HepG2 (cell line): ENCODE measurements around the gene OSBPL2.

Experiments
- ATF2 ChIP-seq: sonication (generic); formaldehyde crosslinking; IDR thresholded peaks from 2 replicates; pipeline ENCODE4 v1.4.0; 2020; ENCODE audit warnings: missing genetic modification reagents
- CTCF ChIP-seq: sonication (generic); formaldehyde crosslinking; IDR thresholded peaks from 2 replicates; pipeline ENCODE4 v1.5.0; 2020; ENCODE audit warnings: mild to moderate bottlenecking, missing genetic modification reagents, moderate library complexity
- KDM1A ChIP-seq: IDR thresholded peaks from 2 replicates; pipeline ENCODE4 v1.6.1; 2016; ENCODE audit warnings: missing compliant biosample characterization
- MAFK ChIP-seq, 2 experiments: IDR thresholded peaks in 1 of 2; conservative IDR thresholded peaks in 1 of 2; 2 replicates each; pipeline ENCODE4 v1.6.1; 2011; ENCODE audit warnings: improper control_type of control experiment in 2 of 2, low read length in 2 of 2
- NFE2 ChIP-seq: sonication (generic); formaldehyde crosslinking; IDR thresholded peaks from 2 replicates; pipeline ENCODE4 v1.4.0; 2020; ENCODE audit warnings: missing genetic modification reagents
- POLR2AphosphoS2 ChIP-seq: IDR thresholded peaks from 2 replicates; pipeline ENCODE4 v1.6.1; 2011; ENCODE audit warnings: low read depth, low read length, improper control_type of control experiment
- RFX5 ChIP-seq: IDR thresholded peaks from 2 replicates; pipeline ENCODE4 v1.6.1; 2011; ENCODE audit warnings: low read depth, low read length, improper control_type of control experiment
- SRSF9 ChIP-seq: fragments of 200-400 bp; formaldehyde crosslinking; IDR thresholded peaks from 2 replicates; pipeline ENCODE4 v1.6.1; 2018; ENCODE audit warnings: borderline replicate concordance, mild to moderate bottlenecking, low read depth, low read length; ENCODE audit not compliant: insufficient read depth, poor library complexity, severe bottlenecking
- TCF12 ChIP-seq, 2 experiments: fragments of 450-650 bp in 1 of 2; sonication (generic) in 1 of 2; formaldehyde crosslinking in 1 of 2; IDR thresholded peaks; 2 replicates each; pipeline versions ENCODE4 v1.6.1 to v1.8.0; 2017 to 2022; ENCODE audit warnings: antibody characterized with exemption in 1 of 2, mild to moderate bottlenecking in 1 of 2, missing genetic modification reagents in 1 of 2, moderate library complexity in 1 of 2
- USF2 ChIP-seq, 2 experiments: sonication (generic) in 1 of 2; formaldehyde crosslinking in 1 of 2; IDR thresholded peaks; 2 replicates each; pipeline versions ENCODE4 v1.5.1 to v1.6.1; 2011 to 2020; ENCODE audit warnings: borderline replicate concordance in 1 of 2, low read depth in 1 of 2, low read length in 1 of 2, mild to moderate bottlenecking in 1 of 2, missing genetic modification reagents in 1 of 2, moderate library complexity in 1 of 2
- YEATS4 ChIP-seq: sonication (generic); formaldehyde crosslinking; IDR thresholded peaks from 2 replicates; pipeline ENCODE4 v1.4.0; 2020; ENCODE audit warnings: missing genetic modification reagents, borderline replicate concordance
- ZNF441 ChIP-seq: sonication (generic); formaldehyde crosslinking; IDR thresholded peaks from 2 replicates; pipeline ENCODE4 v1.7.0; 2021; ENCODE audit warnings: missing genetic modification reagents, borderline replicate concordance
- ZNF549 ChIP-seq: sonication (generic); formaldehyde crosslinking; IDR thresholded peaks from 2 replicates; pipeline ENCODE4 v1.5.0; 2020; ENCODE audit warnings: missing genetic modification reagents
- ZNF674 ChIP-seq: sonication (generic); formaldehyde crosslinking; IDR thresholded peaks from 2 replicates; pipeline ENCODE4 v1.5.0; 2020; ENCODE audit warnings: low read depth, mild to moderate bottlenecking, missing genetic modification reagents

- TF ChIP-seq SRSF9 (no peak), ZNF549 (CRISPR knock-in tag) (no peak), CTCF (CRISPR knock-in tag) (peak; percentile 87), MAFK (conservative IDR thresholded peaks at IDR 0.05 in 1 of 2, IDR thresholded peaks at IDR 0.05 in 1 of 2; ENCODE audit: low read length in 2 of 2) (no peak), ZNF674 (no peak), POLR2AphosphoS2 (no peak), ATF2 (no peak), YEATS4 (CRISPR knock-in tag) (no peak), RFX5 (no peak), KDM1A (CRISPR knock-in tag) (0 out of 2 replicates have a peak, but pooled peaks have one; percentile 16), ZNF441 (CRISPR knock-in tag) (no peak), USF2 (IDR thresholded peaks at IDR 0.05; ENCODE audit: low read depth, low read length) (no peak), USF2 (CRISPR knock-in tag; IDR thresholded peaks at IDR 0.05; ENCODE audit: borderline replicate concordance) (no peak), TCF12 (IDR thresholded peaks at IDR 0.05) (no peak), TCF12 (CRISPR knock-in tag; IDR thresholded peaks at IDR 0.05) (no peak), NFE2 (CRISPR knock-in tag) (no peak)
Observed at GRCh38 chr20:62208795-62209755, 29.2 kb upstream of the OSBPL2 start.
